GM23338 (cell line): ENCODE data around the gene SLC48A1. TPM values are rescaled to one million over a fixed set of nuclear protein-coding genes. Genes with fewer than 3 reads are reported as not detected.

Experiments used
- ATAC-seq: fragments of 200-7000 bp; cut with Tn5 transposase; 3 replicates; pipeline ENCODE4 v1.9.1; 2020
- DNase-seq: peaks from one replicate; pipeline ENCODE4 v3.0.0-alpha.2; 2015; ENCODE audit warnings: low spot score
- H2AFZ ChIP-seq: fragments of 200-600 bp; sonication (generic); 2 replicates; pipeline ENCODE4 v1.8.0; 2016; ENCODE audit warnings: antibody characterized with exemption, mild to moderate bottlenecking, moderate library complexity
- H3F3A ChIP-seq: fragments of 200-600 bp; sonication (generic); replicated peaks from 2 replicates; pipeline ENCODE4 v1.8.0; 2017; ENCODE audit warnings: antibody characterized with exemption, mixed run types, low read depth
- H3K27ac ChIP-seq: fragments of 200-600 bp; sonication (generic); 2 replicates; pipeline ENCODE4 v1.6.1; 2016; ENCODE audit warnings: low read depth
- H3K27me3 ChIP-seq: fragments of 200-600 bp; sonication (generic); 2 replicates; pipeline ENCODE4 v1.8.0; 2016; ENCODE audit warnings: mild to moderate bottlenecking, mixed run types, moderate library complexity; ENCODE audit not compliant: insufficient read depth
- H3K36me3 ChIP-seq: fragments of 200-600 bp; sonication (generic); 2 replicates; pipeline ENCODE4 v1.8.0; 2016; ENCODE audit warnings: mild to moderate bottlenecking; ENCODE audit not compliant: insufficient read depth
- H3K4me1 ChIP-seq: fragments of 200-600 bp; sonication (generic); 2 replicates; pipeline ENCODE4 v1.8.0; 2016; ENCODE audit warnings: mild to moderate bottlenecking, moderate library complexity; ENCODE audit not compliant: insufficient read depth
- H3K4me2 ChIP-seq: fragments of 200-600 bp; sonication (generic); 2 replicates; pipeline ENCODE4 v1.7.1; 2017; ENCODE audit warnings: mixed run types
- H3K4me3 ChIP-seq: fragments of 200-600 bp; sonication (generic); 2 replicates; pipeline ENCODE4 v1.6.1; 2016; ENCODE audit warnings: mixed run types
- H3K79me2 ChIP-seq: fragments of 200-600 bp; sonication (generic); replicated peaks from 2 replicates; pipeline ENCODE4 v1.8.0; 2017; ENCODE audit warnings: mild to moderate bottlenecking; ENCODE audit not compliant: insufficient read depth
- H3K9me2 ChIP-seq: fragments of 200-600 bp; sonication (generic); 2 replicates; pipeline ENCODE4 v1.8.0; 2017; ENCODE audit not compliant: insufficient read depth
- H4K20me1 ChIP-seq: fragments of 200-600 bp; sonication (generic); replicated peaks from 2 replicates; pipeline ENCODE4 v1.8.0; 2017; ENCODE audit warnings: mild to moderate bottlenecking; ENCODE audit not compliant: insufficient read depth
- H3K27ac Mint-ChIP-seq: 2 replicates; pipeline ENCODE4 v1.8.0; 2020; ENCODE audit warnings: inconsistent platforms, mild to moderate bottlenecking, moderate library complexity, mixed read lengths
- H3K27me3 Mint-ChIP-seq: 3 replicates; pipeline ENCODE4 v1.8.0; 2022; ENCODE audit warnings: low read depth, mild to moderate bottlenecking, moderate library complexity, mixed read lengths, inconsistent platforms; ENCODE audit not compliant: insufficient read depth, poor library complexity
- H3K36me3 Mint-ChIP-seq: 3 replicates; pipeline ENCODE4 v1.8.0; 2021; ENCODE audit warnings: low read depth, mild to moderate bottlenecking, inconsistent platforms, moderate library complexity, mixed read lengths
- H3K4me1 Mint-ChIP-seq: 3 replicates; pipeline ENCODE4 v1.8.0; 2020; ENCODE audit warnings: mild to moderate bottlenecking, inconsistent platforms, mixed read lengths
- H3K4me3 Mint-ChIP-seq: 3 replicates; pipeline ENCODE4 v1.8.0; 2021; ENCODE audit warnings: moderate library complexity, mild to moderate bottlenecking, inconsistent platforms, mixed read lengths
- H3K9me3 Mint-ChIP-seq: 3 replicates; pipeline ENCODE4 v1.8.0; 2020; ENCODE audit warnings: moderate library complexity, mild to moderate bottlenecking, inconsistent platforms, mixed read lengths
- CREB1 ChIP-seq: fragments of 250-450 bp; sonication (Bioruptor Pico); IDR thresholded peaks from 2 replicates; pipeline ENCODE4 v1.5.0; 2020; ENCODE audit warnings: low read depth, mild to moderate bottlenecking, moderate library complexity
- JUNB ChIP-seq: IDR thresholded peaks from one replicate; pipeline ENCODE4 v1.6.1; 2016; ENCODE audit warnings: antibody characterized with exemption; ENCODE audit not compliant: unreplicated experiment
- NANOG ChIP-seq: IDR thresholded peaks from 2 replicates; pipeline ENCODE4 v1.6.1; 2016; ENCODE audit warnings: antibody characterized with exemption, borderline replicate concordance
- polyA plus RNA-seq: library from polyadenylated mRNA; unstranded; fragments of >200 nt; fragmentation: Nextera tagmentation; extraction: Ambion mirVana; gene quantifications from 2 replicates; pipeline ENCODE4 v1.2.1, GENCODE V29; 2016
- total RNA-seq: library from RNA; depleted of rRNA; stranded (reverse); fragments of >200 nt; shearing (Covaris generic); gene quantifications from 2 replicates; pipeline ENCODE4 v1.2.3, GENCODE V29; 2014
- TF ChIP-seq, protein P1 (sequence below): fragments of 250-450 bp; sonication (Bioruptor Pico); IDR thresholded peaks from 2 replicates; pipeline ENCODE4 v1.5.0; 2020; ENCODE audit warnings: mild to moderate bottlenecking, moderate library complexity
- TF ChIP-seq, protein P2 (sequence below), 2 experiments: fragments of 200-600 bp in 1 of 2; sonication (generic) in 1 of 2; conservative IDR thresholded peaks; 2 replicates each; pipeline versions ENCODE4 v1.5.1 to v1.6.1; 2016 to 2017; ENCODE audit warnings: antibody characterized with exemption in 2 of 2, low read depth in 2 of 2, mild to moderate bottlenecking in 2 of 2, moderate library complexity in 1 of 2

SLC48A1 gene
- total and polyA plus RNA-seq, 2 experiments from 2014 or later = 5.8 to 9.0 TPM

DNA sequence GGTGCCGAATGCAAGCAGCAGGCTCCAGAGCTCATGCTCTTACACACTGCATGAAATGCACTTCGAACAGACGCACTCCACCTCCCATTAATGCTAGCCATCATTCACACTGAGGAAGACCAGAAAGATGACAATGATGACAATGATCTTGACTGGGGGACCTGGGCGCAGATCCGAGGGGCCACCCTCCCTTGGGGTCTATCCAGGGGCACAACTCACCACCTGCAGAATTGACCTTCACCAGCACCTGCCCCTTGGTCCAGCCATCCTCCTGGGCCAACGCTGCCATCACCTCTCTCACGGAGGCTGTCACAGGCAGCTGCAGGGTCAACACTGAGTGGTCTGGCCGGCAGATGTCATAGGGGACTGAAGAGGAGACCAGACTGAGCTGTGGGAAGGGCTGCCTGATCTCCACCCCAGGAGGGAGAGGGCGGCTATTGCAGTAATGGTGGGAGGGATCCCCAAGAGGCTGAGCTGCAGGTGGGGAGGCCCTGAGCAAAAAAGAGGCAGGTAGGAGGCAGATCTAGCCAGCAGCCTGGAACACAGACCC lies 29.7 kb upstream of the SLC48A1 start (continued):
- TF ChIP-seq, protein P1, sequence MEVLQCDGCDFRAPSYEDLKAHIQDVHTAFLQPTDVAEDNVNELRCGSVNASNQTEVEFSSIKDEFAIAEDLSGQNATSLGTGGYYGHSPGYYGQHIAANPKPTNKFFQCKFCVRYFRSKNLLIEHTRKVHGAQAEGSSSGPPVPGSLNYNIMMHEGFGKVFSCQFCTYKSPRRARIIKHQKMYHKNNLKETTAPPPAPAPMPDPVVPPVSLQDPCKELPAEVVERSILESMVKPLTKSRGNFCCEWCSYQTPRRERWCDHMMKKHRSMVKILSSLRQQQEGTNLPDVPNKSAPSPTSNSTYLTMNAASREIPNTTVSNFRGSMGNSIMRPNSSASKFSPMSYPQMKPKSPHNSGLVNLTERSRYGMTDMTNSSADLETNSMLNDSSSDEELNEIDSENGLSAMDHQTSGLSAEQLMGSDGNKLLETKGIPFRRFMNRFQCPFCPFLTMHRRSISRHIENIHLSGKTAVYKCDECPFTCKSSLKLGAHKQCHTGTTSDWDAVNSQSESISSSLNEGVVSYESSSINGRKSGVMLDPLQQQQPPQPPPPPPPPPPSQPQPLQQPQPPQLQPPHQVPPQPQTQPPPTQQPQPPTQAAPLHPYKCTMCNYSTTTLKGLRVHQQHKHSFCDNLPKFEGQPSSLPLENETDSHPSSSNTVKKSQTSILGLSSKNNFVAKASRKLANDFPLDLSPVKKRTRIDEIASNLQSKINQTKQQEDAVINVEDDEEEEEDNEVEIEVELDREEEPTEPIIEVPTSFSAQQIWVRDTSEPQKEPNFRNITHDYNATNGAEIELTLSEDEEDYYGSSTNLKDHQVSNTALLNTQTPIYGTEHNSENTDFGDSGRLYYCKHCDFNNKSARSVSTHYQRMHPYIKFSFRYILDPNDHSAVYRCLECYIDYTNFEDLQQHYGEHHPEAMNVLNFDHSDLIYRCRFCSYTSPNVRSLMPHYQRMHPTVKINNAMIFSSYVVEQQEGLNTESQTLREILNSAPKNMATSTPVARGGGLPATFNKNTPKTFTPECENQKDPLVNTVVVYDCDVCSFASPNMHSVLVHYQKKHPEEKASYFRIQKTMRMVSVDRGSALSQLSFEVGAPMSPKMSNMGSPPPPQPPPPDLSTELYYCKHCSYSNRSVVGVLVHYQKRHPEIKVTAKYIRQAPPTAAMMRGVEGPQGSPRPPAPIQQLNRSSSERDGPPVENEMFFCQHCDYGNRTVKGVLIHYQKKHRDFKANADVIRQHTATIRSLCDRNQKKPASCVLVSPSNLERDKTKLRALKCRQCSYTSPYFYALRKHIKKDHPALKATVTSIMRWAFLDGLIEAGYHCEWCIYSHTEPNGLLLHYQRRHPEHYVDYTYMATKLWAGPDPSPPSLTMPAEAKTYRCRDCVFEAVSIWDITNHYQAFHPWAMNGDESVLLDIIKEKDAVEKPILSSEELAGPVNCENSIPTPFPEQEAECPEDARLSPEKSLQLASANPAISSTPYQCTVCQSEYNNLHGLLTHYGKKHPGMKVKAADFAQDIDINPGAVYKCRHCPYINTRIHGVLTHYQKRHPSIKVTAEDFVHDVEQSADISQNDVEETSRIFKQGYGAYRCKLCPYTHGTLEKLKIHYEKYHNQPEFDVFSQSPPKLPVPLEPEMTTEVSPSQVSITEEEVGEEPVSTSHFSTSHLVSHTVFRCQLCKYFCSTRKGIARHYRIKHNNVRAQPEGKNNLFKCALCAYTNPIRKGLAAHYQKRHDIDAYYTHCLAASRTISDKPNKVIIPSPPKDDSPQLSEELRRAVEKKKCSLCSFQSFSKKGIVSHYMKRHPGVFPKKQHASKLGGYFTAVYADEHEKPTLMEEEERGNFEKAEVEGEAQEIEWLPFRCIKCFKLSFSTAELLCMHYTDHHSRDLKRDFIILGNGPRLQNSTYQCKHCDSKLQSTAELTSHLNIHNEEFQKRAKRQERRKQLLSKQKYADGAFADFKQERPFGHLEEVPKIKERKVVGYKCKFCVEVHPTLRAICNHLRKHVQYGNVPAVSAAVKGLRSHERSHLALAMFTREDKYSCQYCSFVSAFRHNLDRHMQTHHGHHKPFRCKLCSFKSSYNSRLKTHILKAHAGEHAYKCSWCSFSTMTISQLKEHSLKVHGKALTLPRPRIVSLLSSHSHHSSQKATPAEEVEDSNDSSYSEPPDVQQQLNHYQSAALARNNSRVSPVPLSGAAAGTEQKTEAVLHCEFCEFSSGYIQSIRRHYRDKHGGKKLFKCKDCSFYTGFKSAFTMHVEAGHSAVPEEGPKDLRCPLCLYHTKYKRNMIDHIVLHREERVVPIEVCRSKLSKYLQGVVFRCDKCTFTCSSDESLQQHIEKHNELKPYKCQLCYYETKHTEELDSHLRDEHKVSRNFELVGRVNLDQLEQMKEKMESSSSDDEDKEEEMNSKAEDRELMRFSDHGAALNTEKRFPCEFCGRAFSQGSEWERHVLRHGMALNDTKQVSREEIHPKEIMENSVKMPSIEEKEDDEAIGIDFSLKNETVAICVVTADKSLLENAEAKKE = no peak
- TF ChIP-seq CREB1 (CRISPR knock-in tag) (no peak), JUNB (no peak)

DNA sequence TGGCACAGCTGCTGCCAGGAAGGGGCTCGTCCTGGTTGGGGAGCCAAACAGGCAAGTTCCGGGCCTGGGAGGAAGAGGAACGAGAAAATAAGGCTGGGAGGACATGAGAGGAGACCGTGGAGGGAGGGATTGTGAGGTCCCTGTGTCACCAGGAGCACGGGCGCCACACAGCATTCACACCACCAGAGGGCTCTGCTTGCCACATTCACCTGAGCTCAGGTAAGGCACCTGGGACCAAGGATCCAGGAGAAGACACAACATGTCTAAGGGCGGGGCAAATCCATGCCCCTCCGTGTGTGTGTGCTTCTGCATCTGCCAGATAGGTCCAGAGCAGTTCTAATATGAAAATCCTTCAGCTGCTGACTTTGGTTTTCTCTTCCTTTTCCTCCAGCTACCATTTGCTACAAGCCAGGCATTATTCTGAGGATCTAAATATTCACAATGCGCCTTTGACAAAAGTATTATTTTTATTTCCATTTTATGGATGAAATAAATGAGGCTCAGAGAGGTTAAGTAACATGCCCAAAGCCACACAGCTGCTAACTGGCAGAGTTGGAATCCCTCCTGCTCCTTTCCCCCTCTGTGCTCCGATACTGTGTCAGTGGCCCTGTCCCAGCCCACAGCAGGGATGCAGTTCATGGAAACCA lies 28.9 kb upstream of the SLC48A1 start:
- H2AFZ ChIP-seq = no peak overlapping the region
- no peaks in the 10 kb centered on the region for H3K9me2 ChIP-seq
- H3K27me3 Mint-ChIP-seq = peaks cover 27% of the 10 kb centered on the region
- no peaks in the 10 kb centered on the region; the same call in 2 of the 3 replicates for H3K36me3 Mint-ChIP-seq
- no peak overlapping the region for H3K4me3 Mint-ChIP-seq
- no peaks in the 10 kb centered on the region for H3K79me2 ChIP-seq
- DNase-seq (peak; percentile 94), ATAC-seq (peak; percentile 88)
- no peak overlapping the region for H3K27ac ChIP-seq
- H3K27me3 ChIP-seq = no peaks in the 10 kb centered on the region
- no peak overlapping the region for H3K27ac Mint-ChIP-seq
- no peak overlapping the region for H3K4me3 ChIP-seq
- H3K4me1 Mint-ChIP-seq = peaks cover 41% of the 10 kb centered on the region
- H4K20me1 ChIP-seq = no peaks in the 10 kb centered on the region
- TF ChIP-seq, protein P1 = no peak
- TF ChIP-seq, protein P2, sequence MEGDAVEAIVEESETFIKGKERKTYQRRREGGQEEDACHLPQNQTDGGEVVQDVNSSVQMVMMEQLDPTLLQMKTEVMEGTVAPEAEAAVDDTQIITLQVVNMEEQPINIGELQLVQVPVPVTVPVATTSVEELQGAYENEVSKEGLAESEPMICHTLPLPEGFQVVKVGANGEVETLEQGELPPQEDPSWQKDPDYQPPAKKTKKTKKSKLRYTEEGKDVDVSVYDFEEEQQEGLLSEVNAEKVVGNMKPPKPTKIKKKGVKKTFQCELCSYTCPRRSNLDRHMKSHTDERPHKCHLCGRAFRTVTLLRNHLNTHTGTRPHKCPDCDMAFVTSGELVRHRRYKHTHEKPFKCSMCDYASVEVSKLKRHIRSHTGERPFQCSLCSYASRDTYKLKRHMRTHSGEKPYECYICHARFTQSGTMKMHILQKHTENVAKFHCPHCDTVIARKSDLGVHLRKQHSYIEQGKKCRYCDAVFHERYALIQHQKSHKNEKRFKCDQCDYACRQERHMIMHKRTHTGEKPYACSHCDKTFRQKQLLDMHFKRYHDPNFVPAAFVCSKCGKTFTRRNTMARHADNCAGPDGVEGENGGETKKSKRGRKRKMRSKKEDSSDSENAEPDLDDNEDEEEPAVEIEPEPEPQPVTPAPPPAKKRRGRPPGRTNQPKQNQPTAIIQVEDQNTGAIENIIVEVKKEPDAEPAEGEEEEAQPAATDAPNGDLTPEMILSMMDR (conservative IDR thresholded peaks at IDR 0.05; ENCODE audit: low read depth in 2 of 2) = peak; percentile 78 to 98
- TF ChIP-seq CREB1 (CRISPR knock-in tag) = no peak
- TF ChIP-seq NANOG = no peak
- no peaks in the 10 kb centered on the region; the same call in 2 of the 3 replicates for H3K9me3 Mint-ChIP-seq
- 0 out of 2 replicates have a peak overlapping the region, but pooled peaks have one; percentile 26 for H3K4me2 ChIP-seq
- 0 out of 2 replicates have a peak, but pooled peaks cover 4% of the 10 kb centered on the region for H3K4me1 ChIP-seq
- H3K36me3 ChIP-seq = no peaks in the 10 kb centered on the region
- H3F3A ChIP-seq = no peaks in the 10 kb centered on the region
